Panc1 (cell line): ENCODE results near the gene CHMP1A. TPM values are rescaled to one million over a fixed set of nuclear protein-coding genes. Genes with fewer than 3 reads are reported as not detected.
"Not testable (repeated sequence)": the region's sequence is repeated elsewhere in the genome, so short reads cannot be mapped to it uniquely, and the experiment has no call there.

Experiments used
- ATAC-seq: fragments of 200-7000 bp; cut with Tn5 transposase; 2 replicates; pipeline ENCODE4 v1.9.1; 2020; ENCODE audit warnings: mild to moderate bottlenecking, moderate library complexity
- BruUV-seq: library from RNA; stranded (reverse); fragments of 400-500 nt; replicated peaks from 2 replicates; lab custom pipeline; 2021; lab: Mats Ljungman, UMichigan
- CTCF ChIA-PET: fragments of 300-600 bp; sonication (Branson Sonifier 250); formaldehyde crosslinking; loops from one replicate; lab custom pipeline; 2022; ENCODE audit warnings: antibody characterized with exemption; lab: Charles Lee
- POLR2A ChIA-PET: fragments of 300-600 bp; sonication (Branson Sonifier 250); formaldehyde crosslinking; loops from one replicate; lab custom pipeline; 2022; ENCODE audit warnings: antibody characterized with exemption; lab: Charles Lee
- DNase-seq: peaks from one replicate; pipeline ENCODE4 v3.0.0-alpha.2; 2010; ENCODE audit warnings: low read depth, low spot score
- H3K27ac ChIP-seq: 2 replicates; pipeline ENCODE4 v1.5.1; 2011; ENCODE audit warnings: mild to moderate bottlenecking, low read length, inconsistent platforms
- H3K27me3 ChIP-seq: fragments of 200-500 bp; sonication (Bioruptor generic); 2 replicates; pipeline ENCODE4 v1.6.0; 2014; ENCODE audit warnings: low read length, inconsistent platforms; ENCODE audit not compliant: control insufficient read depth, insufficient read depth
- H3K36me3 ChIP-seq: fragments of 200-500 bp; sonication (Bioruptor generic); 2 replicates; pipeline ENCODE4 v1.5.1; 2014; ENCODE audit warnings: inconsistent platforms, mild to moderate bottlenecking, low read length, moderate library complexity; ENCODE audit not compliant: control insufficient read depth, insufficient read depth
- H3K4me1 ChIP-seq: 2 replicates; pipeline ENCODE4 v1.5.1; 2011; ENCODE audit warnings: inconsistent platforms, mild to moderate bottlenecking, low read length, moderate library complexity; ENCODE audit not compliant: control insufficient read depth, insufficient read depth
- H3K4me3 ChIP-seq, 2 experiments: 2 replicates each; pipeline ENCODE4 v1.5.1; 2011 to 2012; ENCODE audit warnings: low read depth in 2 of 2, low read length in 2 of 2, mild to moderate bottlenecking in 2 of 2, inconsistent platforms in 1 of 2, moderate library complexity in 1 of 2
- H3K9me3 ChIP-seq: fragments of 200-500 bp; sonication (Bioruptor generic); 2 replicates; pipeline ENCODE4 v1.5.1; 2014; ENCODE audit warnings: low read depth, mild to moderate bottlenecking, inconsistent platforms, low read length, moderate library complexity; ENCODE audit not compliant: control insufficient read depth, insufficient read depth
- POLR2AphosphoS5 ChIP-seq: IDR thresholded peaks from 2 replicates; pipeline ENCODE4 v1.6.1; 2012; ENCODE audit warnings: mild to moderate bottlenecking, low read depth, low read length, moderate library complexity
- SIN3A ChIP-seq: IDR thresholded peaks from 2 replicates; pipeline ENCODE4 v1.6.1; 2012; ENCODE audit warnings: low read depth, mild to moderate bottlenecking, low read length, moderate library complexity, borderline replicate concordance; ENCODE audit not compliant: insufficient read depth
- TCF7L2 ChIP-seq: IDR thresholded peaks from 2 replicates; pipeline ENCODE4 v1.6.1; 2011; ENCODE audit warnings: mild to moderate bottlenecking, low read depth, low read length, inconsistent platforms
- in situ Hi-C: cut with HindIII; loops from 2 replicates; pipeline ENCODE4 v1.10.0; 2016; ENCODE audit warnings: low sequenced_read_pairs, low pct_unique_long_range_greater_than_20kb
- intact Hi-C: fragments of 100-400 bp; cut with micrococcal nuclease; formaldehyde crosslinking; loops from one replicate; pipeline ENCODE4 v1.10.0; 2022; ENCODE audit not compliant: unreplicated experiment
- total RNA-seq: library from RNA; stranded (reverse); gene quantifications from one replicate; pipeline ENCODE4 v1.2.1, GENCODE V29; 2021; ENCODE audit not compliant: unreplicated experiment
- TF ChIP-seq, protein P1 (sequence below): fragments of 450-650 bp; IDR thresholded peaks from 2 replicates; pipeline ENCODE4 v1.5.1; 2017; ENCODE audit warnings: mild to moderate bottlenecking

The CHMP1A gene
- total RNA-seq, 1 experiment from 2014 or later: 98.0 TPM

DNA sequence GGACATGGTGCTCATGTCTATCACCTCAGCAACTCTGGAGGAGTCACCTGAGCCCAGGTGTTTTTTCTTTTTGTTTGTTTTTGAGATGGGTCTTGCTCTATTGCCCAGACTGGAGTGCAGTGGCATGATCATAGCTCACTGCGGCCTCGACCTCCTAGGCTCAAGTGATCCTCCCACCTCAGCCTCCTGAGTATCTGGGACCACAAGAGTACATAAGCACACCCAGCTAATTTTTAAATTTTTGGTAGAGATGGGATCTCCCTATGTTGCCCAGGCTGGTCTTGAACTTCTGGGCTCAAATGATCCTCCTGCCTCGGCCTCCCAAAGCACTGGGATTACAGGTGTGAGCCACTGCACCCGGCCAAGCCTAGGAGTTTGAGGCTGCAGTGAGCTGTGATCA, 32.1 kb upstream of the CHMP1A start:
- POLR2A ChIA-PET, H3K4me1 ChIP-seq, DNase-seq, H3K27ac ChIP-seq, intact Hi-C loops, ATAC-seq, CTCF ChIA-PET, H3K36me3 ChIP-seq, BruUV-seq, H3K9me3 ChIP-seq, H3K4me3 ChIP-seq, in situ Hi-C loops, H3K27me3 ChIP-seq: not testable (repeated sequence)

DNA sequence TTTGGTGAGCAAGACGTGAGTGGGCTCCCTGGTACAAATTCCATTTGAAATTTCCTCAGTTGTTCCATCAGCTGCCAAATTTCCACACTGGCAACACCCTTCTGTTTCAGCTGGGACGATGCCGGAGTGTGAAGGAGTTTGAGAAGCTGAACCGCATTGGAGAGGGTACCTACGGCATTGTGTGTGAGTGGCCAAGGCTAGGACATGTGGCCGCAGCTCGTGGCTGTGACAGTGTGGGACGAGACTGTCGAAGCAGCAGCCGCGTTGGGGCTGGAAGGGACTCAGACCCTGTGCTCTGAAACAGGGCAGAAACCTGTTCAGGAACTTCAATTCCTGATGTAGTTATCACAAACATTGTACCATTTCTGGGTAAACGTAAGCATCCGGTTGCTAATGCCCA, 31.6 kb upstream of the CHMP1A start:
- ChIA-PET CTCF (no interaction called here), POLR2A (interaction anchor here (0.6 kb wide), 1 partner anchor 27 kb away, joined by 3 read pairs; no protein-coding TSS in a partner anchor)
- no peak for DNase-seq
- H3K9me3 ChIP-seq: no peaks in the 10 kb centered on the region
- ATAC-seq: no peak
- H3K36me3 ChIP-seq: no peaks in the 10 kb centered on the region; the same call in 1 of the 2 replicates
- no peaks in the 10 kb centered on the region for H3K27me3 ChIP-seq
- no peak overlapping the region for H3K27ac ChIP-seq
- no TSS peak for BruUV-seq
- TF ChIP-seq TCF7L2 (no peak), POLR2AphosphoS5 (no peak)
- TF ChIP-seq, protein P1, sequence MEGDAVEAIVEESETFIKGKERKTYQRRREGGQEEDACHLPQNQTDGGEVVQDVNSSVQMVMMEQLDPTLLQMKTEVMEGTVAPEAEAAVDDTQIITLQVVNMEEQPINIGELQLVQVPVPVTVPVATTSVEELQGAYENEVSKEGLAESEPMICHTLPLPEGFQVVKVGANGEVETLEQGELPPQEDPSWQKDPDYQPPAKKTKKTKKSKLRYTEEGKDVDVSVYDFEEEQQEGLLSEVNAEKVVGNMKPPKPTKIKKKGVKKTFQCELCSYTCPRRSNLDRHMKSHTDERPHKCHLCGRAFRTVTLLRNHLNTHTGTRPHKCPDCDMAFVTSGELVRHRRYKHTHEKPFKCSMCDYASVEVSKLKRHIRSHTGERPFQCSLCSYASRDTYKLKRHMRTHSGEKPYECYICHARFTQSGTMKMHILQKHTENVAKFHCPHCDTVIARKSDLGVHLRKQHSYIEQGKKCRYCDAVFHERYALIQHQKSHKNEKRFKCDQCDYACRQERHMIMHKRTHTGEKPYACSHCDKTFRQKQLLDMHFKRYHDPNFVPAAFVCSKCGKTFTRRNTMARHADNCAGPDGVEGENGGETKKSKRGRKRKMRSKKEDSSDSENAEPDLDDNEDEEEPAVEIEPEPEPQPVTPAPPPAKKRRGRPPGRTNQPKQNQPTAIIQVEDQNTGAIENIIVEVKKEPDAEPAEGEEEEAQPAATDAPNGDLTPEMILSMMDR: no peak
- in situ Hi-C loops: no loop called here
- peaks cover 3% of the 10 kb centered on the region; the same call in 1 of the 2 replicates for H3K4me1 ChIP-seq
- intact Hi-C loops: no loop called here
- no peak overlapping the region for H3K4me3 ChIP-seq

DNA sequence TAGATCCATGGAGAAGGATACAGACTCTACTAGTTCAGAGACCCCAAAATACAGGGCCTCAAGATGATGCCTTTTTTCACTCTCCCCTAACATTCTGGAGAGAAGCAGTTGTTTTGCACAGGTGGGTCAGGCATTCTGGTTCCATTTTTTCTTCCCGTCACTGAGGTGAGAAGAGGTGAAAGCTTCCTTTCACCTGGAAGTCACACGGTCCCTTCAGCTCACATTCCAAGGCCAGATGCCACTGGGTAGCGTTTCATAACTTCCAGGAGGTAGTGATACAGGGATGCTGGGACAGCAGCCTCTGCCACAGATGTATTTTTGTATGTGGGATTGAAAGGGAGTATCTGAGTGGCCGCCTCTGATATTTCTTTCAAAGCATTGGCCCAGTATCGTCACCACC, 30.9 kb upstream of the CHMP1A start:
- no TSS peak for BruUV-seq
- ChIA-PET POLR2A (no interaction called here), CTCF (no interaction called here)
- Histone ChIP-seq H3K4me3 (no peak overlapping the region), H3K36me3 (no peaks in the 10 kb centered on the region; the same call in 1 of the 2 replicates), H3K9me3 (no peaks in the 10 kb centered on the region), H3K27ac (no peak overlapping the region), H3K27me3 (no peaks in the 10 kb centered on the region), H3K4me1 (peaks cover 3% of the 10 kb centered on the region; the same call in 1 of the 2 replicates)
- in situ Hi-C loops (no loop called here), intact Hi-C loops (no loop called here)
- no peak for DNase-seq
- no peak for ATAC-seq
- TF ChIP-seq SIN3A: no peak
- no peak for TF ChIP-seq TCF7L2
- TF ChIP-seq, protein P1: no peak
